Suprapubic skin (tissue), 4 donors: ENCODE data around the gene TMUB2.

Source experiments
- CTCF ChIP-seq, 2 donors: fragments of 200-600 bp in 1 of 2; fragments of 450-650 bp in 1 of 2; sonication (generic) in 1 of 2; IDR thresholded peaks; one replicate each; pipeline ENCODE4 v1.5.1; 2016 to 2019; ENCODE audit warnings: antibody characterized with exemption in 2 of 2, mild to moderate bottlenecking in 1 of 2, moderate library complexity in 1 of 2
- EP300 ChIP-seq: sonication (generic); formaldehyde crosslinking; IDR thresholded peaks from one replicate; pipeline ENCODE4 v1.6.1; 2017; ENCODE audit warnings: antibody characterized with exemption
- POLR2A ChIP-seq, 2 donors: fragments of 450-650 bp; IDR thresholded peaks; one replicate each; pipeline ENCODE4 v1.6.1; 2017; ENCODE audit warnings: antibody characterized with exemption in 2 of 2, mild to moderate bottlenecking in 2 of 2, moderate library complexity in 2 of 2
- POLR2AphosphoS5 ChIP-seq, 3 donors: sonication (generic); formaldehyde crosslinking; IDR thresholded peaks; one replicate each; pipeline ENCODE4 v1.6.1; 2017; ENCODE audit warnings: antibody characterized with exemption in 3 of 3

- no peak for TF ChIP-seq POLR2A (IDR thresholded peaks at IDR 0.05)
- no peak for TF ChIP-seq CTCF (IDR thresholded peaks at IDR 0.05)
- TF ChIP-seq EP300, result no peak
- no peak for TF ChIP-seq POLR2AphosphoS5 (IDR thresholded peaks at IDR 0.05)
Observed at GRCh38 chr17:44214230-44214494, 27.4 kb downstream of the TMUB2 start.
